ENCODE results near the gene FNDC3B. TPM values are rescaled to one million over a fixed set of nuclear protein-coding genes. Genes with fewer than 3 reads are reported as not detected.

The FNDC3B gene
- total and polyA plus RNA-seq, 9 of the 15 experiments (the other 6 are each of a cell fraction or from before 2014, with no cell fraction given), result 7.0 to 35.8 (median 16.2) TPM

DNA sequence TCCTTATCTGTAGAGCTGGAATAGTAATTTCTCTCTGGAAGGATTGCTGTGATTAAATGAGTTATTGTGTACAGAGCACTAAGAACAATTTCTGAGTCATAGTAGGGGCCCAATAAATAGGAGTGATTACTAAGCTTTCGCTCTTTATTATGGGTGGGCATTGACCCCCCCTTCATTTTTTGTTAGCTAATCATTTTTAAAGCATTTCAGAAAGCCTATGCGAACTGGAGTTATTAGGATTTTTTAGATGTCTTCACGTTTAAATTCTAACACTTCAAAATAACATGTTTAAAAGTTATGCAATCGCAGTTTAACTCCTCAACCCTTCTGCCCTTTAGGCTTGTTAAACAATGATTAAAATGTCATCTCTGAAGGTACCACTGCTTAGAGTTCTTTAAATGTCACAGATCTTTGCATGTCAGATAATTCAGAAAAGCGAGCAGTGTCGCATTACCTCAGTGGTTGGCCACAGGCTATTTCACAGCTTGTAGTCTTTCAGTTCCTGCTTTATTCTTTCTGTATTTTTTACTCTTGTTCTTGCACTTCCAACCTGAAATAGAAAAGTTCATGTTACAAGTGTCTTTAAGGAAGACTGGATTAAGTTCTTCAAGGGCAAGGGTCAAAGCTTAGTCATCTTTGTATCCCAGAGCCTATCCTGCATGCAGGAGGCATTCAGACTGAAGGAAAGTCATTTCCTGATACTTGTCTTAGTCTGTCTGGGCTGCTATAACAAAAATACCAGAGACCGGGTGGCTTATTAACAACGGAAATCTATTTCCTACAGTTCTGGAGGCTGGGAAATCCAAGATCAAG lies 102.9 kb downstream of the FNDC3B start (continued):
- TF ChIP-seq, protein P1, sequence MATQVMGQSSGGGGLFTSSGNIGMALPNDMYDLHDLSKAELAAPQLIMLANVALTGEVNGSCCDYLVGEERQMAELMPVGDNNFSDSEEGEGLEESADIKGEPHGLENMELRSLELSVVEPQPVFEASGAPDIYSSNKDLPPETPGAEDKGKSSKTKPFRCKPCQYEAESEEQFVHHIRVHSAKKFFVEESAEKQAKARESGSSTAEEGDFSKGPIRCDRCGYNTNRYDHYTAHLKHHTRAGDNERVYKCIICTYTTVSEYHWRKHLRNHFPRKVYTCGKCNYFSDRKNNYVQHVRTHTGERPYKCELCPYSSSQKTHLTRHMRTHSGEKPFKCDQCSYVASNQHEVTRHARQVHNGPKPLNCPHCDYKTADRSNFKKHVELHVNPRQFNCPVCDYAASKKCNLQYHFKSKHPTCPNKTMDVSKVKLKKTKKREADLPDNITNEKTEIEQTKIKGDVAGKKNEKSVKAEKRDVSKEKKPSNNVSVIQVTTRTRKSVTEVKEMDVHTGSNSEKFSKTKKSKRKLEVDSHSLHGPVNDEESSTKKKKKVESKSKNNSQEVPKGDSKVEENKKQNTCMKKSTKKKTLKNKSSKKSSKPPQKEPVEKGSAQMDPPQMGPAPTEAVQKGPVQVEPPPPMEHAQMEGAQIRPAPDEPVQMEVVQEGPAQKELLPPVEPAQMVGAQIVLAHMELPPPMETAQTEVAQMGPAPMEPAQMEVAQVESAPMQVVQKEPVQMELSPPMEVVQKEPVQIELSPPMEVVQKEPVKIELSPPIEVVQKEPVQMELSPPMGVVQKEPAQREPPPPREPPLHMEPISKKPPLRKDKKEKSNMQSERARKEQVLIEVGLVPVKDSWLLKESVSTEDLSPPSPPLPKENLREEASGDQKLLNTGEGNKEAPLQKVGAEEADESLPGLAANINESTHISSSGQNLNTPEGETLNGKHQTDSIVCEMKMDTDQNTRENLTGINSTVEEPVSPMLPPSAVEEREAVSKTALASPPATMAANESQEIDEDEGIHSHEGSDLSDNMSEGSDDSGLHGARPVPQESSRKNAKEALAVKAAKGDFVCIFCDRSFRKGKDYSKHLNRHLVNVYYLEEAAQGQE (IDR thresholded peaks at IDR 0.05; ENCODE audit: borderline replicate concordance), result no peak
- TF ChIP-seq, protein P1 (CRISPR knock-in tag; IDR thresholded peaks at IDR 0.05; ENCODE audit: low read depth), result no peak
- TF ChIP-seq CHCHD3 (CRISPR knock-in tag; IDR thresholded peaks at IDR 0.05) (no peak), HEY1 (CRISPR knock-in tag; IDR thresholded peaks at IDR 0.05; ENCODE audit: borderline replicate concordance) (no peak), SP1 (CRISPR knock-in tag; IDR thresholded peaks at IDR 0.05) (no peak), FOXK1 (CRISPR knock-in tag; IDR thresholded peaks at IDR 0.05; ENCODE audit: borderline replicate concordance) (no peak), HNRNPUL1 (IDR thresholded peaks at IDR 0.05; ENCODE audit: low read length) (no peak), ZNF41 (CRISPR knock-in tag; conservative IDR thresholded peaks at IDR 0.05) (no peak), SMARCE1 (IDR thresholded peaks at IDR 0.05) (no peak), NRF1 (conservative IDR thresholded peaks at IDR 0.05 in 1 of 2, IDR thresholded peaks at IDR 0.05 in 1 of 2) (no peak), TRIM24 (IDR thresholded peaks at IDR 0.05) (peak in 1 of 2 experiments; percentile 34; a peak in 1 of 4 replicates), GTF2F1 (IDR thresholded peaks at IDR 0.05; ENCODE audit: low read depth, low read length) (no peak), ZC3H4 (CRISPR knock-in tag; IDR thresholded peaks at IDR 0.05; ENCODE audit: borderline replicate concordance) (no peak), ZNF766 (CRISPR knock-in tag; conservative IDR thresholded peaks at IDR 0.05) (peak; percentile 59; the same call in 1 of the 2 replicates), TAF15 (IDR thresholded peaks at IDR 0.05; ENCODE audit: low read depth, low read length) (no peak)
- TF ChIP-seq, protein P2, sequence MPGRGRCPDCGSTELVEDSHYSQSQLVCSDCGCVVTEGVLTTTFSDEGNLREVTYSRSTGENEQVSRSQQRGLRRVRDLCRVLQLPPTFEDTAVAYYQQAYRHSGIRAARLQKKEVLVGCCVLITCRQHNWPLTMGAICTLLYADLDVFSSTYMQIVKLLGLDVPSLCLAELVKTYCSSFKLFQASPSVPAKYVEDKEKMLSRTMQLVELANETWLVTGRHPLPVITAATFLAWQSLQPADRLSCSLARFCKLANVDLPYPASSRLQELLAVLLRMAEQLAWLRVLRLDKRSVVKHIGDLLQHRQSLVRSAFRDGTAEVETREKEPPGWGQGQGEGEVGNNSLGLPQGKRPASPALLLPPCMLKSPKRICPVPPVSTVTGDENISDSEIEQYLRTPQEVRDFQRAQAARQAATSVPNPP (IDR thresholded peaks at IDR 0.05; ENCODE audit: borderline replicate concordance, insufficient read depth, insufficient read length), result no peak
- TF ChIP-seq, protein P3, sequence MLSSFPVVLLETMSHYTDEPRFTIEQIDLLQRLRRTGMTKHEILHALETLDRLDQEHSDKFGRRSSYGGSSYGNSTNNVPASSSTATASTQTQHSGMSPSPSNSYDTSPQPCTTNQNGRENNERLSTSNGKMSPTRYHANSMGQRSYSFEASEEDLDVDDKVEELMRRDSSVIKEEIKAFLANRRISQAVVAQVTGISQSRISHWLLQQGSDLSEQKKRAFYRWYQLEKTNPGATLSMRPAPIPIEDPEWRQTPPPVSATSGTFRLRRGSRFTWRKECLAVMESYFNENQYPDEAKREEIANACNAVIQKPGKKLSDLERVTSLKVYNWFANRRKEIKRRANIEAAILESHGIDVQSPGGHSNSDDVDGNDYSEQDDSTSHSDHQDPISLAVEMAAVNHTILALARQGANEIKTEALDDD (IDR thresholded peaks at IDR 0.05), result peak; percentile 59; the same call in 1 of the 2 replicates
- TF ChIP-seq, protein P4, sequence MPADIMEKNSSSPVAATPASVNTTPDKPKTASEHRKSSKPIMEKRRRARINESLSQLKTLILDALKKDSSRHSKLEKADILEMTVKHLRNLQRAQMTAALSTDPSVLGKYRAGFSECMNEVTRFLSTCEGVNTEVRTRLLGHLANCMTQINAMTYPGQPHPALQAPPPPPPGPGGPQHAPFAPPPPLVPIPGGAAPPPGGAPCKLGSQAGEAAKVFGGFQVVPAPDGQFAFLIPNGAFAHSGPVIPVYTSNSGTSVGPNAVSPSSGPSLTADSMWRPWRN (IDR thresholded peaks at IDR 0.05; ENCODE audit: low read depth), result no peak
